AG04450 (cell line): ENCODE results near the gene CTR9. TPM values are rescaled to one million over a fixed set of nuclear protein-coding genes. Genes with fewer than 3 reads are reported as not detected.

Source experiments
- CTCF ChIA-PET: fragments of 300-600, 350-600 bp; formaldehyde crosslinking; extraction: SDS; loops from one replicate; lab custom pipeline; 2022; ENCODE audit warnings: antibody characterized with exemption, inconsistent platforms; lab: Charles Lee
- POLR2A ChIA-PET: fragments of 350-600 bp; formaldehyde crosslinking; extraction: SDS; loops from one replicate; lab custom pipeline; 2021; ENCODE audit warnings: antibody characterized with exemption, inconsistent platforms; lab: Yijun Ruan, JAX
- DNase-seq: peaks from one replicate; pipeline ENCODE4 v3.0.0-alpha.2; 2011; ENCODE audit warnings: low read depth, low spot score
- H3K27ac ChIP-seq: one replicate; pipeline ENCODE4 v1.5.1; 2012; ENCODE audit warnings: low read depth, low read length, control low read depth
- H3K27me3 ChIP-seq: one replicate; pipeline ENCODE4 v1.6.0; 2012; ENCODE audit warnings: low read length; ENCODE audit not compliant: control insufficient read depth, insufficient read depth
- H3K4me3 ChIP-seq: 2 replicates; pipeline ENCODE4 v1.5.1; 2011; ENCODE audit warnings: mild to moderate bottlenecking, low read depth, low read length, control low read depth
- H3K9me3 ChIP-seq: 2 replicates; pipeline ENCODE4 v1.5.1; 2012; ENCODE audit warnings: low read length; ENCODE audit not compliant: control insufficient read depth, insufficient read depth
- polyA plus RNA-seq: library from polyadenylated mRNA; depleted of rRNA; stranded (reverse); fragments of >200 nt; gene quantifications from 2 replicates; pipeline ENCODE4 v1.2.3, GENCODE V29; 2011
- TF ChIP-seq, protein P1 (sequence below): IDR thresholded peaks from 2 replicates; pipeline ENCODE4 v1.5.1; 2011; ENCODE audit warnings: low read depth, low read length, control low read depth, inconsistent platforms

The CTR9 gene
- polyA plus RNA-seq, 1 experiment = 22.6 TPM

- peaks cover 11% of the 10 kb centered on the region for H3K9me3 ChIP-seq
- peak overlapping the region; percentile 43 for H3K4me3 ChIP-seq
- peak; percentile 96 for DNase-seq
- TF ChIP-seq, protein P1, sequence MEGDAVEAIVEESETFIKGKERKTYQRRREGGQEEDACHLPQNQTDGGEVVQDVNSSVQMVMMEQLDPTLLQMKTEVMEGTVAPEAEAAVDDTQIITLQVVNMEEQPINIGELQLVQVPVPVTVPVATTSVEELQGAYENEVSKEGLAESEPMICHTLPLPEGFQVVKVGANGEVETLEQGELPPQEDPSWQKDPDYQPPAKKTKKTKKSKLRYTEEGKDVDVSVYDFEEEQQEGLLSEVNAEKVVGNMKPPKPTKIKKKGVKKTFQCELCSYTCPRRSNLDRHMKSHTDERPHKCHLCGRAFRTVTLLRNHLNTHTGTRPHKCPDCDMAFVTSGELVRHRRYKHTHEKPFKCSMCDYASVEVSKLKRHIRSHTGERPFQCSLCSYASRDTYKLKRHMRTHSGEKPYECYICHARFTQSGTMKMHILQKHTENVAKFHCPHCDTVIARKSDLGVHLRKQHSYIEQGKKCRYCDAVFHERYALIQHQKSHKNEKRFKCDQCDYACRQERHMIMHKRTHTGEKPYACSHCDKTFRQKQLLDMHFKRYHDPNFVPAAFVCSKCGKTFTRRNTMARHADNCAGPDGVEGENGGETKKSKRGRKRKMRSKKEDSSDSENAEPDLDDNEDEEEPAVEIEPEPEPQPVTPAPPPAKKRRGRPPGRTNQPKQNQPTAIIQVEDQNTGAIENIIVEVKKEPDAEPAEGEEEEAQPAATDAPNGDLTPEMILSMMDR = peak; percentile 99
- no peaks in the 10 kb centered on the region for H3K27me3 ChIP-seq
- CTCF ChIA-PET = interaction anchor here (0.5 to 3.9 kb wide), 25 partner anchors 12 to 476 kb away, joined by 3 to 27 read pairs (median 3); partner anchors contain the start of gene RNF141
- POLR2A ChIA-PET = interaction anchor here (0.5 to 0.7 kb wide), 2 partner anchors 69 to 281 kb away, joined by 3 to 4 read pairs; partner anchors contain the start of gene AMPD3
- peak overlapping the region; percentile 88 for H3K27ac ChIP-seq
Measured at GRCh38 chr11:10735481-10736475, 15.3 kb upstream of the CTR9 start.

- TF ChIP-seq, protein P1 = no peak
- Histone ChIP-seq H3K4me3 (no peak overlapping the region), H3K9me3 (no peaks in the 10 kb centered on the region), H3K27me3 (no peaks in the 10 kb centered on the region), H3K27ac (no peak overlapping the region)
- DNase-seq = no peak
- ChIA-PET CTCF (no interaction called here), POLR2A (no interaction called here)
Measured at GRCh38 chr11:10742460-10743208, 8.4 kb upstream of the CTR9 start.

GRCh38 chr11:10743354-10744000 lies 7.6 kb upstream of the CTR9 start:
- Histone ChIP-seq H3K9me3 (no peaks in the 10 kb centered on the region), H3K27ac (no peak overlapping the region), H3K27me3 (no peaks in the 10 kb centered on the region), H3K4me3 (no peak overlapping the region)
- ChIA-PET POLR2A (no interaction called here), CTCF (no interaction called here)
- DNase-seq = no peak
- TF ChIP-seq, protein P1 = no peak

GRCh38 chr11:10744206-10744605 lies 6.8 kb upstream of the CTR9 start:
- no peak for DNase-seq
- ChIA-PET CTCF (no interaction called here), POLR2A (no interaction called here)
- no peak overlapping the region for H3K27ac ChIP-seq
- no peaks in the 10 kb centered on the region for H3K27me3 ChIP-seq
- no peaks in the 10 kb centered on the region for H3K9me3 ChIP-seq
- no peak overlapping the region for H3K4me3 ChIP-seq
- TF ChIP-seq, protein P1 = no peak
